ENCODE data around the gene APLF.

DNA sequence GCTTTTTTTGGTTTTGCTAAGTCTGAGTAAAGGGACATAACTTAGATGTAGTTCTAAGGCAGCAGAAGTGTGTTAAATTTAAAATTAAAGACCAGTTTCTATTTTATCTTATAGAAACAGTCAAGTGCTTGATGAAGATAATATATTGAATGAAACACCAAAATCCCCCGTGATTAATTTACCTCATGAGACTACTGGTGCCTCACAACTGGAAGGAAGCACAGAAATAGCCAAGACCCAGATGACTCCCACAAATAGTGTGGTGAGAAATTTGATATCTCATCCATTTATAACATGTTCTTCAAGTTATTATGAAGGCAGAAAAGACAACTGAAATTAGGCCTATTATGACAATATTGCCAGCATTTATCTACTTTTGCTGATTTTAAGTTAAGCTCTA, 45.6 kb downstream of the APLF start:
- no peak for TF ChIP-seq CTCF (conservative IDR thresholded peaks at IDR 0.05; ENCODE audit: low read depth, low read length)
- TF ChIP-seq EZH2 (IDR thresholded peaks at IDR 0.05; ENCODE audit: borderline replicate concordance, low read depth, low read length, poor library complexity, severe bottlenecking), result no peak
